Cerebellar nuclear complex (tissue), 1 donor: ENCODE data around the gene TBC1D10A.
"Not testable (repeated sequence)": the region's sequence is repeated elsewhere in the genome, so short reads cannot be mapped to it uniquely, and the experiment has no call there.

Source experiments
- DNase-seq, 2 experiments: peaks; one replicate each; lab custom pipeline; 2025; lab: John Stamatoyannopoulos, UW

The TBC1D10A gene

GRCh38 chr22:30347255-30347892 is 20.6 kb upstream of the TBC1D10A start:
- DNase-seq = no peak

GRCh38 chr22:30344447-30345200 is 17.9 kb upstream of the TBC1D10A start:
- no peak for DNase-seq

GRCh38 chr22:30340911-30341685 is 14.4 kb upstream of the TBC1D10A start:
- no peak for DNase-seq

GRCh38 chr22:30338802-30339201 is 12.1 kb upstream of the TBC1D10A start:
- no peak for DNase-seq

- not testable (repeated sequence) for DNase-seq
These were observed 11.6 kb upstream of the TBC1D10A start for GRCh38 chr22:30338341-30338740.

- DNase-seq = no peak
These were observed 10.7 kb upstream of the TBC1D10A start for GRCh38 chr22:30337461-30337778.

GRCh38 chr22:30336752-30337460 is 10.2 kb upstream of the TBC1D10A start:
- DNase-seq = peak; percentile 57 to 82

- no peak for DNase-seq
These were observed 8.5 kb upstream of the TBC1D10A start for GRCh38 chr22:30335236-30335635.

GRCh38 chr22:30334646-30335045 is 7.9 kb upstream of the TBC1D10A start:
- DNase-seq = no peak

- DNase-seq = no peak
These were observed 7.0 kb upstream of the TBC1D10A start for GRCh38 chr22:30333707-30334087.

GRCh38 chr22:30332994-30333706 is 6.4 kb upstream of the TBC1D10A start:
- no peak for DNase-seq

- no peak for DNase-seq
These were observed 5.8 kb upstream of the TBC1D10A start for GRCh38 chr22:30332551-30332950.

- no peak for DNase-seq
These were observed 1.8 kb upstream of the TBC1D10A start for GRCh38 chr22:30328466-30329049.

GRCh38 chr22:30327864-30328345 is 1.2 kb upstream of the TBC1D10A start:
- DNase-seq = no peak

GRCh38 chr22:30326255-30326705 is 461 bp downstream of the TBC1D10A start:
- DNase-seq = no peak

GRCh38 chr22:30325724-30326254 is 952 bp downstream of the TBC1D10A start:
- DNase-seq = no peak

GRCh38 chr22:30325065-30325720 is 1.5 kb downstream of the TBC1D10A start:
- DNase-seq = no peak

- no peak for DNase-seq
These were observed 2.6 kb downstream of the TBC1D10A start for GRCh38 chr22:30324014-30324730.

GRCh38 chr22:30323246-30323645 is 3.5 kb downstream of the TBC1D10A start:
- DNase-seq = no peak

- DNase-seq = no peak
These were observed 5.3 kb downstream of the TBC1D10A start for GRCh38 chr22:30321461-30321860.
